Activated CD4-positive, CD25-positive, alpha-beta regulatory T cell treated with anti-CD3 and anti-CD28 coated beads, Interleukin-2, amount 50 U/mL, for 24 hours (primary cell): ENCODE results near the gene ADAP1.
A peak's percentile ranks its signal among the peaks of the same experiment; 100 is the strongest.
"Not testable (repeated sequence)": the region's sequence is repeated elsewhere in the genome, so short reads cannot be mapped to it uniquely, and the experiment has no call there.

Experiments used
- ATAC-seq, 2 donors: fragments of 150-1000 bp; cut with Tn5 transposase; one replicate each; pipeline ENCODE4 v1.10.0; 2021; ENCODE audit warnings: mild to moderate bottlenecking in 1 of 2, moderate library complexity in 1 of 2

ADAP1 gene

GRCh38 chr7:876077-876971, 78.2 kb downstream of the ADAP1 start, which contains the start of gene GET4:
Gene GET4 (plus strand): TSS chr7:876554. CDS start chr7:876646, 92 bp downstream.
- peak; percentile 79 to 81 for ATAC-seq

- ATAC-seq: no peak
Observed at GRCh38 chr7:875476-876076, 78.9 kb downstream of the ADAP1 start.

- no peak for ATAC-seq
Observed at GRCh38 chr7:875051-875450, 79.4 kb downstream of the ADAP1 start.

GRCh38 chr7:874031-874749, 80.3 kb downstream of the ADAP1 start:
- no peak for ATAC-seq

GRCh38 chr7:873367-874002, 81.0 kb downstream of the ADAP1 start:
- peak; percentile 26 to 39 for ATAC-seq

- not testable (repeated sequence) for ATAC-seq
Observed at GRCh38 chr7:872685-873084, 81.8 kb downstream of the ADAP1 start.

GRCh38 chr7:871900-872537, 82.5 kb downstream of the ADAP1 start:
- no peak for ATAC-seq

GRCh38 chr7:869348-869747, 85.1 kb downstream of the ADAP1 start:
- no peak for ATAC-seq

- ATAC-seq: no peak
Observed at GRCh38 chr7:868189-868486, 86.3 kb downstream of the ADAP1 start.

GRCh38 chr7:867406-868188, 86.9 kb downstream of the ADAP1 start:
- no peak for ATAC-seq

- no peak for ATAC-seq
Observed at GRCh38 chr7:867001-867405, 87.5 kb downstream of the ADAP1 start.

GRCh38 chr7:865921-866320, 88.6 kb downstream of the ADAP1 start:
- no peak for ATAC-seq

- ATAC-seq: no peak
Observed at GRCh38 chr7:863106-863505, 91.4 kb downstream of the ADAP1 start.

GRCh38 chr7:862157-862556, 92.3 kb downstream of the ADAP1 start:
- ATAC-seq: no peak

GRCh38 chr7:861222-861621, 93.3 kb downstream of the ADAP1 start:
- ATAC-seq: no peak

GRCh38 chr7:860149-860548, 94.3 kb downstream of the ADAP1 start:
- no peak for ATAC-seq

GRCh38 chr7:859359-860030, 95.0 kb downstream of the ADAP1 start:
- no peak for ATAC-seq

- ATAC-seq: no peak
Observed at GRCh38 chr7:857661-858060, 96.8 kb downstream of the ADAP1 start.

- no peak for ATAC-seq
Observed at GRCh38 chr7:856444-857095, 97.9 kb downstream of the ADAP1 start.

GRCh38 chr7:855686-856369, 98.7 kb downstream of the ADAP1 start:
- no peak for ATAC-seq
